ACC112 (cell line): Measurements from ENCODE around the gene MASP2.
"Not testable (repeated sequence)": the region's sequence is repeated elsewhere in the genome, so short reads cannot be mapped to it uniquely, and the experiment has no call there.

Experiments
- H2AFZ ChIP-seq: fragments of 200-600 bp; sonication (generic); one replicate; pipeline ENCODE4 v1.6.0; 2017; ENCODE audit warnings: antibody characterized with exemption, low read length; ENCODE audit not compliant: unreplicated experiment
- H3K27ac ChIP-seq: fragments of 200-600 bp; sonication (generic); 2 replicates; pipeline ENCODE4 v1.5.1; 2014; ENCODE audit warnings: low read depth, mild to moderate bottlenecking, antibody characterized with exemption, low read length, moderate library complexity
- H3K27me3 ChIP-seq: fragments of 200-600 bp; sonication (generic); 2 replicates; pipeline ENCODE4 v1.6.1; 2014; ENCODE audit warnings: mild to moderate bottlenecking, antibody characterized with exemption, low read length, moderate library complexity, mixed read lengths; ENCODE audit not compliant: insufficient read depth
- H3K36me3 ChIP-seq: fragments of 200-600 bp; sonication (generic); 2 replicates; pipeline ENCODE4 v1.6.1; 2016; ENCODE audit warnings: mild to moderate bottlenecking, antibody characterized with exemption, low read length, moderate library complexity, mixed read lengths; ENCODE audit not compliant: insufficient read depth
- H3K4me1 ChIP-seq: fragments of 200-600 bp; sonication (generic); one replicate; pipeline ENCODE4 v1.6.1; 2016; ENCODE audit warnings: low read length, mixed read lengths; ENCODE audit not compliant: insufficient read depth, unreplicated experiment, control insufficient read depth
- H3K4me3 ChIP-seq: fragments of 200-600 bp; sonication (generic); 2 replicates; pipeline ENCODE4 v1.5.1; 2014; ENCODE audit warnings: mild to moderate bottlenecking, low read depth, low read length
- H3K79me2 ChIP-seq: fragments of 200-600 bp; sonication (generic); one replicate; pipeline ENCODE4 v1.6.0; 2016; ENCODE audit warnings: low read length; ENCODE audit not compliant: control insufficient read depth, unreplicated experiment, insufficient read depth

The MASP2 gene

DNA sequence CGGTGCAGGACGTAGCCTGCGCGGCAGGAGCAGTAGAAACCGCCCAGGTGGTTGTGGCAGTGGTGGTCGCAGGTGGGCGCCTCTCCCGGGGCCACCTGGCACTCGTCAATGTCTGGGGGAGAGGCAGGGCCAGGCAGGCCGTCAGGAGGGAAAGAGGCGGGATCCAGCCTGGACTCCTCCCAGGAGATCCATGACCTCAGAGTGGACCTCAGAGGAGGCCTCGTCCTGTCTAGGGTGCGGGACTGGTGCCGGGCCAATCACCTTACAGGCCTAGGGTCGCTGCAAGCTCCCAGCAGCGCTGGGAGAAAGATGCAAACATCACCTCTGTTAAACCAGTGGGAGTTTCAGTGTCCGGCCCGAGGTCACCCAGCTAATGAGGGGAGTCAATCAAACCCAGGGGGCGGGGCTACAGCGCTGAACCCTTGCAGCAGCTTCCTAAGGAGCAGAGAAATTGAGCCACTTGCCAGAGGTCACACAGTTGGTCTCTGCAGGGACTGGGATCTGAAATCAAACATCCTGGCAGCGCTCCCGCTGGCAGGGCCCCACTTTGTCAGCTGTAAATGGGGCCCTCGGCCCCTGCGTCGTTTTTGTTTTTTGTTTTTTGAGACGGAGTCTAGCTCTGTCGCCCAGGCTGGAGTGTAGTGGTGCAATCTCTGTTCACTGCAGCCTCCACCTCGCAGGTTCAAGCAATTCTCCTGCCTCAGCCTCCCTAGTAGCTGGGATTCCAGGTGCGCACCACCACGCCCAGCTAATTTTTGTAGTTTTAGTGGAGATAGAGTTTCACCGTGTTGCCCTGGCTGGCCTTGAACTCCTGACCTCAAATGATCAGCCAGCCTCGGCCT lies 1.4 kb downstream of the MASP2 start:
- Histone ChIP-seq H3K4me3 (no peak overlapping the region), H2AFZ (no peak overlapping the region), H3K36me3 (no peaks in the 10 kb centered on the region), H3K27ac (no peak overlapping the region), H3K79me2 (no peaks in the 10 kb centered on the region), H3K27me3 (0 out of 2 replicates have a peak, but pooled peaks cover 4% of the 10 kb centered on the region), H3K4me1 (no peaks in the 10 kb centered on the region)

DNA sequence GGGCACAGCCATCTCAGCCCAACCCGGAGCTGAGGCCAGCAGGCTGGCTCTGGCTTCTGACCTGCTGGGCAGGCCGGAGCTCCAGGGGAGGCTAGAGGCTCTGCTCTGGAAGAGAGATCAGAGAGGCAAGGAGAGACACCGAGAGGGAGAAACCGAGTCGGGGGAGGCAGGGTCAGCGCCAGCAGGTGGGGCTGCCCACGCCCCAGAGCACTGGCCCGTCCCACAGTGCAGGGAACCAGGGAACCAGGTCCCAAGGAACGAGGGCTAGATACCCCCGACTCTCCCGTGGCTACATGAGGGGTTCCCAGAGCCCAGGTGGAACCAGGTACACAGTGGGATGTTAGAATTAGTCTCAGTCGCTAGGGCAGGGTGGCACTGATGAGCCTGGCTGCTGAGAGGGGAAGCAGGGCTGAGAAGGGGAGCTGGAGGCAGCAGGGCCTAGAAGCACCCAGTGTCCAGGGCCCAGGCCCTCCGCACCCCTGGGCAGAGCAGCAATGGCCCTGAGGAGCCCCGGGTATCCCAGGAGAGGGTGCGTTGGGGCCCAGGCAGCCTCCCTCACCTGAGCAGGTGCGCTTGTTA lies 2.1 kb downstream of the MASP2 start:
- H3K4me3 ChIP-seq: no peak overlapping the region
- H3K79me2 ChIP-seq: no peaks in the 10 kb centered on the region
- no peaks in the 10 kb centered on the region for H3K36me3 ChIP-seq
- H3K27me3 ChIP-seq: peaks cover 4% of the 10 kb centered on the region; the same call in 1 of the 2 replicates
- H3K4me1 ChIP-seq: no peaks in the 10 kb centered on the region
- no peak overlapping the region for H3K27ac ChIP-seq
- no peak overlapping the region for H2AFZ ChIP-seq

DNA sequence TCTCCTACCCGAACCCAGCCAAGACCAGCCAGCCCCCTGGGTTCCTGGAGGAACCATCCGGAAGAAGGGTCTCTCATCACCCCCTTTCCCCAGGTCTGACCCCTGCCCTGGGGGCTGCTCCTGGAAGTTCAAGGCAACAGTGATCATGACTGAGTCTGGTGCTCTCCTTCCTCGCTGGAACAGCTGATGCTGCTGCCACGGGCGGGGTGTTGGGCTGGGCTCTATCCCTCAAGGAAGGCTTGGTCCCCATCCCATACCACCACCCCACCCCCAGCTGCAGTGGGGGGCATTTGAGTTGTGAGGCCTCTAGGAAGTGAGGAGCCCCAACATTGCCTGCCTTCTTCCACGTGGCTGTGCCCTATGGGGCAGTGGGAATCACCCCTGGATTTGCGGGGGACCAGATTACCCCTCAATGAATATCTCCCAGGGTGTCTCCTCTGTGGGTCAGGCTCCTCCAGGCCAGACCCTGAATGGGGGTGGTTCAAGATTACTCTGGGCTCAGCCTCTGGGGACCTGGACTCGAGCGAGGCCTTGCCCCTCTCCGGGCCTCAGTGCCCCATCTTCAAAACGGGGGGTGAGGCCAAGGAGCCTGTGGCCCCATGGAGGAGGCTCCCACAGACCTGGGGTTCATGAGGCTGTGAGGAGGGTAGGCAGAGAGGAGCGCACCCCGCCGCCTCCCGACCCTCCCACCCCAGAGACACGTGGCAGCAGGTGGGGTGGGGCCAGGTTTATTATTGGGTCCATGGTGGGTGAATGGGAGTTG lies 2.8 kb downstream of the MASP2 start:
- Histone ChIP-seq H3K4me1 (no peaks in the 10 kb centered on the region), H3K27ac (no peak overlapping the region), H2AFZ (no peak overlapping the region), H3K79me2 (no peaks in the 10 kb centered on the region), H3K36me3 (no peaks in the 10 kb centered on the region), H3K27me3 (peaks cover 11% of the 10 kb centered on the region), H3K4me3 (no peak overlapping the region)

DNA sequence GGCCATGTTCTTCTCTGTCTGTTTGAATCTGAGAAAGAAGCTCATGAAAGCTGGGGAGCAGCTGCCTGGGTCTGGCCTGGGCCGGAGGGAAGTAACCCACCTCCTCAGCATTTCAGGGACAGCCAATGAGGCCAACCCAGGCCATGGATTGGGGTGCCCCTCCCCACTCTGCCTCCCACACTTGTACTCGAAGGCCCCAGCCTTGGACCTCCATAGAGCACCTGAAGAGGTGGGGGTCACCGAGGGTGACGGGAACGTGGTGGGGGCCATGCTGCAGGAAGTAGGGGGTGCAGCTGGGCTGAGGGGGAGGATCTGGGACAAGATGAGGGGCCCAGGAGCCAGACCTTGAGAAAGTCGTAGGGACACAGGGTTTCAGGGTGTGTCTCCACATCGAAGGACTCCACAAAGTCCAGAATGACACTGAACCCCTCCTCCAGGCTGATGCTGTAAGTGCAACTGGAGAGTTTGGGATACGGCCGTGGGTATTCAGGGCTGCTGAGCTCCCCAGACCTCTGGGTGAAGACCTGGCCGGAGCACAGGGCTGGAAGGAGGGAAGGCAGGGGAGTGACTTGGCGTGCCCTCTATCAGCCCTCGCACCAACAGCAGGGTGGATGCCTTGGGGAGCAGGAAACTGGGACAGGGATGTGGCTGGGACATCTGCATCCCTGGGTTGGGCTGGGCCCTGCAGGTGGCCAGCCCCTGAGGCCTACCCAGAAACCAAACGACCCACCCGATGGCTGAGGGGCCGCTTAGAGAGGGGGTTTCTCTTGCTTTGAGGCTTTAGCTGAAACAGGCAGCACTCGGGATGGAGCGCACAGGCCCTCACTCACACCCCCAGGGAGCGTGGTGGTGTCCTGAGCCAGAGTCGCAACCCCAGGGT lies 3.8 kb downstream of the MASP2 start:
- Histone ChIP-seq H3K4me3 (no peak overlapping the region), H2AFZ (no peak overlapping the region), H3K79me2 (no peaks in the 10 kb centered on the region), H3K27ac (no peak overlapping the region), H3K36me3 (no peaks in the 10 kb centered on the region), H3K27me3 (peaks cover 21% of the 10 kb centered on the region), H3K4me1 (no peaks in the 10 kb centered on the region)

DNA sequence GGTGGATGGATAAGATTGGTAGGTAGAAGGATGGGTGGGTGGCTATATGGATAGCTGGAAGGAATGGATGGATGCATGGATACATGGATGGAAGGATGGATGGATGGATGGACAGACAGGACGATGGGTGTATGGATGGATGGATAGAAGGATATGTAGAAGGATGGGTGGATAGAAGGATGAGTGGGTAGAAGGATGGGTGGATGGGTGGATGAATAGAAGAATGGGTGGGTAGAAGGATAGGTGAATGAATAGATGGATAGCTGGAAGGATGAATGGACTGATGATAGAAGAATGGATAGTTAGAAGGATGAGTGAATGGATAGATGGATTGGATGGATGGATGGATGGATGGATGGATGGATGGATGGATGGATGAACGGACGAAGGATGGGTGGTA lies 5.0 kb downstream of the MASP2 start:
- no peaks in the 10 kb centered on the region for H3K36me3 ChIP-seq
- H3K4me3 ChIP-seq: no peak overlapping the region
- peaks cover 25% of the 10 kb centered on the region for H3K27me3 ChIP-seq
- H3K79me2 ChIP-seq: no peaks in the 10 kb centered on the region
- no peak overlapping the region for H2AFZ ChIP-seq
- no peaks in the 10 kb centered on the region for H3K4me1 ChIP-seq
- no peak overlapping the region for H3K27ac ChIP-seq

DNA sequence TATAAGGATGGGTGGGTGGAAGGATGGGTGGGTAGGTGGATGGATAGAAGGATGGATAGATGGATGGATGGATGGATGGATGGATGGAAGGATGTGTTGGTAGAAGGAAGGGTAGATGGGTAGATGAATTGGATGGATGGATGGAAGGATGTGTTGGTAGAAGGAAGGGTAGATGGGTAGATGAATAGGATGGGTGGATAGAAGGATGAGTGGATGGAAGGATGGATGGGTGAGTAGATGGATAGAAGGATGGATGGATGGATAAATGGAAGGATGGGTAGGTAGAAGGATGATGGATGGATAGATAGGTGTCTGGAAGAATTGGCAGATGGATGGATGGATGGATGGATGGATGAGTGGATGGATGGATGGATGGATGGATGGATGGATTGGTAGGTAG lies 6.0 kb downstream of the MASP2 start:
- Histone ChIP-seq H3K36me3 (no peaks in the 10 kb centered on the region), H3K4me1 (no peaks in the 10 kb centered on the region), H3K27me3 (peaks cover 25% of the 10 kb centered on the region), H3K4me3 (no peak overlapping the region), H3K79me2 (no peaks in the 10 kb centered on the region), H2AFZ (no peak overlapping the region), H3K27ac (no peak overlapping the region)

DNA sequence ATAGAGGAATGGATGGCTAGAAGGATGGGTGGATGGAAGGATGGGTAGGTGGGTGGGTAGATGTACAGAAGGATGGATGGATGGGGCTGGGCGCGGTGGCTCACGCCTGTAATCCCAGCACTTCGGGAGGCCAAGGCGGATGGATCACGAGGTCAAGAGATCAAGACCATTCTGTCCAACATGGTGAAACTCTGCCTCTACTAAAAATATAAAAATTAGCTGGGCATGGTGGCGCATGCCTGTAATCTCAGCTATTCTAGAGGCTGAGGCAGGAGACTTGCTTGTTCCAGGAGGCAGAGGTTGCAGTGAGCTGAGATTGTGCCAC lies 7.0 kb downstream of the MASP2 start:
- not testable (repeated sequence) for H3K36me3 ChIP-seq, H2AFZ ChIP-seq, H3K27ac ChIP-seq, H3K4me1 ChIP-seq, H3K79me2 ChIP-seq, H3K4me3 ChIP-seq
- peaks cover 25% of the 10 kb centered on the region for H3K27me3 ChIP-seq

DNA sequence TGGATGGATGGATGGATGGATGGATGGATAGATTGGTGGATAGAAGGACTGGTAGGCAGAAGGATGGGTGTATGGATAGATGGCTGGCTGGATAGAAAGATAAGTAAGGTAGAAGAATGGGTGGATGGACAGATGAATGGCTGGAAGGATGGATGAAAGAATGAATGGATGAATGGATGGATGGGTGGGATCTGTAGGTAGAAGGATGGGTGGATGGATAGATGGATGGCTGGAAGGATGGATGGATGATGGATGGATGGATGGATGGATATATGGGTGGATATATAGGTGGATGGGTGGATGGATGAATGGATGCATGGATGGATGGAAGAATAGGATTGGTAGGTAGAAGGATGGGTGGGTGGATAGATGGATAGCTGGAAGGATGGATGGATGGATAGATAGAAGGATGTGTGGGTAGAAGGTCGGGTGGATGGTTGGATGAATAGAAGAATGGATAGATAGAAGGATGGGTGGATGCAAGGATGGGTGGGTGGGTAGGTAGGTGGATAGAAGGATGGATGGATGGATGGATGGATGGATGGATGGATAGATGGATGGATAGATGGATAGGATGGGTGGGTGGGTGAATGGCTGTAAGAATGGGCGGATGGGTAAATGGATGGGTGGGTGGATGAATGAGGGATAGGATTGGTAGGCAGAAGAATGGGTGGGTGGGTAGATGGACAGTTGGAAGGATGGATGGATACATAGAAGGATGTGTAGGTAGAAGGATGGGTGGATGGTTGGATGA lies 7.5 kb downstream of the MASP2 start:
- Histone ChIP-seq H3K27me3 (peaks cover 25% of the 10 kb centered on the region), H3K79me2 (no peaks in the 10 kb centered on the region), H2AFZ (no peak overlapping the region), H3K4me3 (no peak overlapping the region), H3K36me3 (no peaks in the 10 kb centered on the region), H3K4me1 (no peaks in the 10 kb centered on the region), H3K27ac (no peak overlapping the region)

DNA sequence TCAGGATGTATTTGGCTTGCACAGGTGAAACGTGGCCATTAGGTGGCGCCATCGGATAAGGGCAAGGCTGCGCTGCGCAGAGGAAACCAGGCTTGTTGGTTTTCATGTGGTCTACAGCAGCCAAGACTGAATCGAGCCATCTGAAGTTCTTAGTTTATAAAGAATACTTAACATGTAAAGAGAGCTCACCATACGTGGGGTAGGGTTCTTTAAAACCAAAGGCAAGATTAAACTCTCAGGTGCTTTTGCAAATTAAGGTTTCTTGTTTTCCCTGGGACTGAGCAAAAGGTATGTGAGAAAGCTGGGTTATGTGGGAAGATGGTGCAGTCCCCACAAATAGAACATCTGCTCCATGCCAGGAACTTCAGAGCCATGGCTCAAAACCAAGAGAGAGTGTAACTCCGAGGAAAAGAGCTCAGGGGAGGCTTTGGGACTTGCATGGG lies 9.3 kb downstream of the MASP2 start:
- Histone ChIP-seq H3K36me3 (no peaks in the 10 kb centered on the region), H3K27me3 (peaks cover 25% of the 10 kb centered on the region), H3K27ac (no peak overlapping the region), H3K79me2 (no peaks in the 10 kb centered on the region), H3K4me1 (no peaks in the 10 kb centered on the region), H3K4me3 (no peak overlapping the region), H2AFZ (no peak overlapping the region)
